ENCODE results near the gene TXNRD1. TPM values are rescaled to one million over a fixed set of nuclear protein-coding genes. Genes with fewer than 3 reads are reported as not detected.
"Not testable (repeated sequence)": the region's sequence is repeated elsewhere in the genome, so short reads cannot be mapped to it uniquely, and the experiment has no call there.

The TXNRD1 gene
- total RNA-seq, 1 donor from 2014 or later, result 82.7 TPM

DNA sequence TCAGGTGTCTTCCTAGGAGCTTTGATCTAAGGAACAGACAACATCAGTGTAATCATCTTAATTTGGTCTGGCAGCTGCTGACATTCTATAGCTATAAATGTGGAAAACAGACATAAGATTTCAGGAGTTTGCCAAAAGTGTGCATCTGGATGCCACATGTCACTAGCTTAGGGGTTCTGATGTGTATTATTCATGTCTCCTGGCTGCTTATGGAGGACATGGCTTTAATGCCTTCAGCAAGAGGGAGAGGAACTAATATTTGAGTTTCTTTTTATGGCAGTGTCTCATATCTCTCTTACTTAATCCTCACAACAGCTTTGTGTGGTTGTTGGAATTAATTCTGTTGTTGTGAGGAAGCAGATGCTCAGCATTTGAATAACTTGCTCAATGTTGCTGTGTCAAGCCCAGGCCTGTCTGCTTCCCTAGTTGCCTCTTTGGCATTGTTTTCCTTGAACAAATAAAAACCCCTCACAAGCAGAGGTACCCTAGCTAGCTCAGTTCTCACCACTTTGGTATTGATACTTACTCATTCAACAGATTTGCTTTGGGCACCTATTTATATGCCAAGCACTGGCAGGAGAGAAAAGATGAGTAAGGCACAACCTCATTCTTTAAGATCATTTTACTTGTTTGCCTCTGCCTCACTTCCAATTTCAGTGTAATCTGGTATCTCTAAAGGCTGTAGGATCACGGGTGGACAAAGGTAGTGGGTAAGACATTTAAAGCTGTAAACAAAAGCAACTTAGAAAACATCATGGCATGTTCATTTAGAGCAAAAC lies 48.2 kb downstream of the TXNRD1 start:
- Mint-ChIP-seq H3K4me3 (ENCODE audit: unreplicated experiment) (no peak overlapping the region), H3K9me3 (ENCODE audit: low read depth) (no peaks in the 10 kb centered on the region), H3K27ac (ENCODE audit: unreplicated experiment) (no peak overlapping the region), H3K4me1 (ENCODE audit: low read depth) (no peaks in the 10 kb centered on the region), H3K27me3 (ENCODE audit: low read depth) (no peaks in the 10 kb centered on the region), H3K36me3 (ENCODE audit: low read depth) (no peaks in the 10 kb centered on the region)
- no peak for DNase-seq (ENCODE audit: low spot score)
- TF ChIP-seq, protein P1, sequence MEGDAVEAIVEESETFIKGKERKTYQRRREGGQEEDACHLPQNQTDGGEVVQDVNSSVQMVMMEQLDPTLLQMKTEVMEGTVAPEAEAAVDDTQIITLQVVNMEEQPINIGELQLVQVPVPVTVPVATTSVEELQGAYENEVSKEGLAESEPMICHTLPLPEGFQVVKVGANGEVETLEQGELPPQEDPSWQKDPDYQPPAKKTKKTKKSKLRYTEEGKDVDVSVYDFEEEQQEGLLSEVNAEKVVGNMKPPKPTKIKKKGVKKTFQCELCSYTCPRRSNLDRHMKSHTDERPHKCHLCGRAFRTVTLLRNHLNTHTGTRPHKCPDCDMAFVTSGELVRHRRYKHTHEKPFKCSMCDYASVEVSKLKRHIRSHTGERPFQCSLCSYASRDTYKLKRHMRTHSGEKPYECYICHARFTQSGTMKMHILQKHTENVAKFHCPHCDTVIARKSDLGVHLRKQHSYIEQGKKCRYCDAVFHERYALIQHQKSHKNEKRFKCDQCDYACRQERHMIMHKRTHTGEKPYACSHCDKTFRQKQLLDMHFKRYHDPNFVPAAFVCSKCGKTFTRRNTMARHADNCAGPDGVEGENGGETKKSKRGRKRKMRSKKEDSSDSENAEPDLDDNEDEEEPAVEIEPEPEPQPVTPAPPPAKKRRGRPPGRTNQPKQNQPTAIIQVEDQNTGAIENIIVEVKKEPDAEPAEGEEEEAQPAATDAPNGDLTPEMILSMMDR (IDR thresholded peaks at IDR 0.05), result no peak

DNA sequence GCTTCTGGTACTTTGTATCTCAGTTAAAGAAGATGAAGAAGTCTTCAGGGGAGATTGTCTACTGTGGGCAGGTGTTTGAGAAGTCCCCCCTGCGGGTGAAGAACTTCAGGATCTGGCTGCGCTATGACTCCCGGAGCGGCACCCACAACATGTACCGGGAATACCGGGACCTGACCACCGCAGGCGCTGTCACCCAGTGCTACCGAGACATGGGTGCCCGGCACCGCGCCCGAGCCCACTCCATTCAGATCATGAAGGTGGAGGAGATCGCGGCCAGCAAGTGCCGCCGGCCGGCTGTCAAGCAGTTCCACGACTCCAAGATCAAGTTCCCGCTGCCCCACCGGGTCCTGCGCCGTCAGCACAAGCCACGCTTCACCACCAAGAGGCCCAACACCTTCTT lies 49.9 kb downstream of the TXNRD1 start:
- H3K27me3 Mint-ChIP-seq (ENCODE audit: low read depth); H3K4me3 Mint-ChIP-seq (ENCODE audit: unreplicated experiment); H3K27ac Mint-ChIP-seq (ENCODE audit: unreplicated experiment); H3K36me3 Mint-ChIP-seq (ENCODE audit: low read depth); H3K9me3 Mint-ChIP-seq (ENCODE audit: low read depth); H3K4me1 Mint-ChIP-seq (ENCODE audit: low read depth); DNase-seq (ENCODE audit: low spot score): not testable (repeated sequence)

DNA sequence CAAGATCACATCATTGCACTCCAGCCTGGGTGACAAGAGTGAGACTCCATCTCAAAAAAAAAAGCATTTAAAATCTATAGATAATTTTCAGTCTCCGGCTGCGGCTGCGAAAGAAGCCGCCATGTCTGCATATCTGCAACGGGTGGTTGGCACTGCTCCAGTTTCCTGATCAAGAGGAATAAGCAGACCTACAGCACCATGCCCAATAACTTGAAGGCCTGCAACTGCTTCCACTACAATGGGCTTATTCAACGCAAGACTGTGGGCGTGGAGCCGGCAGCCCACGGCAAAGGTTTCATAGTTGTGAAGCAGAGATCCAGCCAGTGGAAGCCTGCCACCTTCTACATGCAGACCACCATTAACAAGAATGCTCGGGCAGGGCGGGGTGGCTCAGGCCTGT lies 57.4 kb downstream of the TXNRD1 start:
- Mint-ChIP-seq H3K4me3 (ENCODE audit: unreplicated experiment) (no peak overlapping the region), H3K4me1 (ENCODE audit: low read depth) (peaks cover 2% of the 10 kb centered on the region), H3K27ac (ENCODE audit: unreplicated experiment) (no peak overlapping the region), H3K9me3 (ENCODE audit: low read depth) (peaks cover 3% of the 10 kb centered on the region), H3K27me3 (ENCODE audit: low read depth) (no peaks in the 10 kb centered on the region), H3K36me3 (ENCODE audit: low read depth) (no peaks in the 10 kb centered on the region)
- TF ChIP-seq, protein P1 (IDR thresholded peaks at IDR 0.05), result no peak
- no peak for DNase-seq (ENCODE audit: low spot score)

DNA sequence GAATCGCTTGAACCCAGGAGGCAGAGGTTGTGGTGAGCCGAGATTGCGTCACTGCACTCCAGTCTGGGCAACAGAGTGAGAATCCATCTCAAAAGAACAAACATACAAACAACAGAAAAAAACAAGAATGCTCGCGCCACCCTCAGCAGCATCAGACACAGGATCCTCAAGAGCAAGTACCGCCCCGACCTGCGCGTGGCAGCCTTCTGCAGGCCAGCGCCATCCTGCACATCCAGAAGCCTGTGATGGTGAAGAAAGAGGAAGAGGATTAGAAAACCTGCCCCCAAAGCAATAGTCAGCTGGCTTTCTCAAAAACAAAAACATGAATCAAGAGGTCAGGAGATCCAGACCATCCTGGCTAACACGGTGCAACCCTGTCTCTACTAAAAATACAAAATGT lies 57.9 kb downstream of the TXNRD1 start:
- Mint-ChIP-seq H3K9me3 (ENCODE audit: low read depth) (peaks cover 3% of the 10 kb centered on the region), H3K27ac (ENCODE audit: unreplicated experiment) (no peak overlapping the region), H3K4me3 (ENCODE audit: unreplicated experiment) (no peak overlapping the region), H3K27me3 (ENCODE audit: low read depth) (no peaks in the 10 kb centered on the region), H3K36me3 (ENCODE audit: low read depth) (no peaks in the 10 kb centered on the region), H3K4me1 (ENCODE audit: low read depth) (peaks cover 2% of the 10 kb centered on the region)
- no peak for DNase-seq (ENCODE audit: low spot score)
- TF ChIP-seq, protein P1 (IDR thresholded peaks at IDR 0.05), result no peak

DNA sequence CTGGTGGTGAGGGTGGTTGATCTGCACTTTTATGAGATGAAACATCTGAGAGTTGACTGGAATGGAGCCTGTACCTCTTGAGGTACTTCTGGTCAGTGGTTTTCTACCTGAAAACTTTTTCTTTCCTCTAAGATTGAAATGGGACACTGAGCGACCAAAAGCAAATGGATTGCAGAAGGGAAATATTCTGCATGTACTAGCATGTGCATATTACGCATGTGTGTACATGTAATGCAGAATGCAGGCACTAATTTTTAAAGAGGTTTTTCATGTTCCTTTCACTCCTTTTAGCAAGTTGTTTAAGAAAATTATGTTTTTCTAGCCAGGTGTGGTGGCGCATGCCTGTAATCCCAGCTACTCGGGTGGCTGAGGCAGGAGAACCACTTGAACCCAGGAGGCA lies 59.2 kb downstream of the TXNRD1 start:
- no peaks in the 10 kb centered on the region for H3K36me3 Mint-ChIP-seq (ENCODE audit: low read depth)
- no peaks in the 10 kb centered on the region for H3K27me3 Mint-ChIP-seq (ENCODE audit: low read depth)
- H3K4me1 Mint-ChIP-seq (ENCODE audit: low read depth), result peaks cover 2% of the 10 kb centered on the region
- no peak for DNase-seq (ENCODE audit: low spot score)
- TF ChIP-seq, protein P1 (IDR thresholded peaks at IDR 0.05), result no peak
- H3K4me3 Mint-ChIP-seq (ENCODE audit: unreplicated experiment), result no peak overlapping the region
- H3K27ac Mint-ChIP-seq (ENCODE audit: unreplicated experiment), result no peak overlapping the region
- H3K9me3 Mint-ChIP-seq (ENCODE audit: low read depth), result peaks cover 2% of the 10 kb centered on the region

DNA sequence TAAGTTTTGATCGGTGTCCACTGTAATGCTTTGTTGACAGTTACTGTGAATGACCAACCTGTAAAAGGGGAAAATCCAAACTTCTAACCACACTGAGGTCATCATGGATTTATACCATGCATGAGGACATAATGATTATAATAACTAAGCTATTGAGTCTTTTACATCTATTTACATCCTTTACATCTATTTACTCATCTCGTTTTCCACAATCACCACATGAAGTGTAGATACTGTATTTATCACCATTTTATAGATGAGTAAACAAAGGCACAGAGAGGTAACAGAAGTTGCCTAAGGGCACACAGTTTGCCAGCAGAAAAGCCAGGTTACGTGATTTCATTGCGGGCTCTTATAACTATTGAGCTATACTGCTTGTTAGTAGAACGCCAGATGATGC lies 60.1 kb downstream of the TXNRD1 start:
- no peak for DNase-seq (ENCODE audit: low spot score)
- H3K36me3 Mint-ChIP-seq (ENCODE audit: low read depth), result no peaks in the 10 kb centered on the region
- H3K27me3 Mint-ChIP-seq (ENCODE audit: low read depth), result no peaks in the 10 kb centered on the region
- H3K4me1 Mint-ChIP-seq (ENCODE audit: low read depth), result peaks cover 11% of the 10 kb centered on the region
- no peak overlapping the region for H3K27ac Mint-ChIP-seq (ENCODE audit: unreplicated experiment)
- no peak overlapping the region for H3K4me3 Mint-ChIP-seq (ENCODE audit: unreplicated experiment)
- no peaks in the 10 kb centered on the region for H3K9me3 Mint-ChIP-seq (ENCODE audit: low read depth)
- TF ChIP-seq, protein P1 (IDR thresholded peaks at IDR 0.05), result no peak
